ENCODE measurements around the gene FLT1. TPM values are rescaled to one million over a fixed set of nuclear protein-coding genes. Genes with fewer than 3 reads are reported as not detected.

The FLT1 gene
- under 1 TPM in 1 of 2 donors, not detected in 1; under 0.01 TPM for total RNA-seq

GRCh38 chr13:28494778-28495537 lies at the start of gene FLT1:
FLT1 (minus strand) TSS chr13:28495128; CDS start chr13:28494843, 285 bp downstream.

Other genes starting within 250 kb of the FLT1 start
- 100 to 1,000 TPM in 1 of 2 donors, 10 to 100 TPM in 1; 99.8 to 138 TPM for gene POMP, start 164.0 kb upstream of the FLT1 start, total RNA-seq
- gene SLC46A3, start 223.8 kb upstream of the FLT1 start, total RNA-seq: 1 to 10 TPM; 4.0 to 4.5 TPM